Brain microvascular endothelial cell (primary cell): Measurements from ENCODE around the gene SRCAP.

ENCODE experiments used
- DNase-seq: peaks from one replicate; pipeline ENCODE4 v3.0.0-alpha.2; 2020
- H3K27ac ChIP-seq: fragments of 250-450 bp; sonication (Bioruptor Pico); 2 replicates; pipeline ENCODE4 v1.5.1; 2020; ENCODE audit warnings: mild to moderate bottlenecking, moderate library complexity
- H3K27me3 ChIP-seq: fragments of 250-450 bp; sonication (Bioruptor Pico); replicated peaks from 2 replicates; pipeline ENCODE4 v1.5.1; 2020; ENCODE audit warnings: mild to moderate bottlenecking
- H3K36me3 ChIP-seq: fragments of 250-450 bp; sonication (Bioruptor Pico); replicated peaks from 2 replicates; pipeline ENCODE4 v1.5.1; 2020; ENCODE audit warnings: mild to moderate bottlenecking
- H3K4me3 ChIP-seq: 2 replicates; pipeline ENCODE4 v1.5.1; 2011; ENCODE audit warnings: low read depth, mild to moderate bottlenecking, control low read depth, low read length, moderate library complexity
- CTCF ChIP-seq: IDR thresholded peaks from 2 replicates; pipeline ENCODE4 v1.5.1; 2011; ENCODE audit warnings: low read depth, mild to moderate bottlenecking, moderate library complexity, low read length, control low read depth, inconsistent platforms; ENCODE audit errors: missing control alignments
- in situ Hi-C: cut with HindIII; loops from 2 replicates; pipeline ENCODE4 v1.10.0; 2017; ENCODE audit warnings: low sequenced_read_pairs, low pct_ligation_motif_present

Gene SRCAP

GRCh38 chr16:30737794-30738648 lies 39.0 kb downstream of the SRCAP start:
- no peak for TF ChIP-seq CTCF
- H3K36me3 ChIP-seq: peaks cover 81% of the 10 kb centered on the region
- no peak for DNase-seq
- H3K4me3 ChIP-seq: no peak overlapping the region
- in situ Hi-C loops: no loop called here
- H3K27me3 ChIP-seq: no peaks in the 10 kb centered on the region
- H3K27ac ChIP-seq: no peak overlapping the region

DNA sequence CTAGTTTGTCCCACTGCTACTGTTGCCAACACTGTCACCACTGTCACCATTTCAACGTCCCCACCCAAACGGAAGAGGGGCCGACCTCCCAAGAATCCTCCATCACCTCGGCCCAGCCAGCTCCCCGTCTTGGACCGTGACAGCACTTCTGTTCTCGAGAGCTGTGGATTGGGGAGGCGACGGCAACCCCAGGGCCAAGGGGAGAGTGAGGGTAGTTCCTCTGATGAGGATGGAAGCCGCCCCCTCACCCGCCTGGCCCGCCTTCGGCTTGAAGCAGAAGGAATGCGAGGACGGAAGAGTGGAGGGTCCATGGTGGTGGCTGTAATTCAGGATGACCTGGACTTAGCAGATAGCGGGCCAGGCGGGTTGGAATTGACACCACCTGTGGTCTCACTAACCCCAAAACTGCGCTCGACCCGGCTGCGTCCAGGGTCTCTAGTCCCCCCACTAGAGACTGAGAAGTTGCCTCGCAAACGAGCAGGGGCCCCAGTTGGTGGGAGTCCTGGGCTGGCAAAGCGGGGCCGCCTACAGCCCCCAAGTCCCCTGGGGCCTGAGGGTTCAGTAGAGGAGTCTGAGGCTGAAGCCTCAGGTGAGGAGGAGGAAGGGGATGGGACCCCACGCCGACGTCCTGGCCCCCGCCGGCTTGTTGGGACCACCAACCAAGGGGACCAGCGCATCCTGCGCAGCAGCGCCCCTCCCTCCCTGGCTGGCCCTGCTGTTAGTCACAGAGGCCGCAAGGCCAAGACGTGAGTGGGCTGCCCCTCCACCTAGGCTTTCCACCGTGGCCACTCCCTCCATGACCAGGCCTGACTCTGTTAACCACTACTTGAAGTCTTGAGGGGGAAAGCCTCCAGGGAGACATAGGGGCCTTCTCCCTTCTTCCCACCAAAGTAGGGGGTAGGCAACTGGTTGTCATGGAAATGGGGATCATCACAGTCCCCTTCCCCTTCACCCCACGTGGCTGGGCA lies 40.3 kb downstream of the SRCAP start:
- no peaks in the 10 kb centered on the region for H3K27me3 ChIP-seq
- peaks cover 79% of the 10 kb centered on the region for H3K36me3 ChIP-seq
- in situ Hi-C loops: no loop called here
- DNase-seq: no peak
- H3K4me3 ChIP-seq: no peak overlapping the region
- no peak overlapping the region for H3K27ac ChIP-seq
- TF ChIP-seq CTCF: no peak

GRCh38 chr16:30740364-30741251 lies 41.6 kb downstream of the SRCAP start:
- no peak overlapping the region for H3K4me3 ChIP-seq
- in situ Hi-C loops: no loop called here
- H3K27ac ChIP-seq: peak overlapping the region; percentile 71
- TF ChIP-seq CTCF: no peak
- no peaks in the 10 kb centered on the region for H3K27me3 ChIP-seq
- peaks cover 78% of the 10 kb centered on the region for H3K36me3 ChIP-seq
- DNase-seq: peak; percentile 35

DNA sequence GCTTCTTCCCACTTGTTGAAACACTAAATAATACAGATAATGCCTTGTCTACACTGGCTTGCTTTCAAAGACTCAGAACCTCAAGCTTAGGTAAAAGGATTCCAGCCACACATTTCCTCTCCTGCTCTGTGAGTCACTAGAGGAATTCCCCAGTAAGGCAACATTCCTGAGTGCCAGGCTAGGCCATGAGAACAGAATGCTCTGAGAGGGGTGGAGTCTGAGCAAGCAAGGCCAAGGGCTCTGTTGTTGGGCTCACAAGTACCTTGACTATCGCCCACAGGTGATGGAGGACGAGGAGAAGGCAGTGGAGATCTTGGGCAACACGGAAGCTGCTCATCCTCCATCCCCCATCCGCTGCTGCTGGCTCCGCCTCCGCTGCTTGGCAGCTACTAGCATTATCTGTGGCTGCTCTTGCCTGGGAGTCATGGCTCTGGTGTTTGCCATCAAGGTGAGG lies 42.5 kb downstream of the SRCAP start:
- TF ChIP-seq CTCF: no peak
- peak; percentile 81 for DNase-seq
- in situ Hi-C loops: no loop called here
- peaks cover 70% of the 10 kb centered on the region for H3K36me3 ChIP-seq
- H3K27me3 ChIP-seq: no peaks in the 10 kb centered on the region
- H3K4me3 ChIP-seq: no peak overlapping the region
- H3K27ac ChIP-seq: peak overlapping the region; percentile 71

DNA sequence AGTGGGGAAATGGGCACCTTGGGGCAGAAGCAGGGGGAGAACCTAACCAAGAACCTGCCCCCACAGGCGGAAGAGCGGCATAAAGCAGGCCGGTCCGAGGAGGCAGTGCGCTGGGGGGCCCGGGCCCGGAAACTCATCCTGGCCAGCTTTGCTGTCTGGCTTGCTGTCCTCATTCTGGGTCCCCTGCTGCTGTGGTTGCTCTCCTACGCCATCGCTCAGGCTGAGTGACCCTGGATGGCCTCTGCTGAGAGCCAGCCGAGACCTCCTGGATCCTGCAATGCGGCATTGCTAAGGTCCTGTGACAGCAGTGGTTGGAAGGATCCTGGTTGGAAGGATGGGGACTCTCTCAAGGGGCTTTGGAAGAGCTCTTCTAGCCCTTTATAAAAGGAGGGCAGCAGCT lies 44.7 kb downstream of the SRCAP start:
- in situ Hi-C loops: no loop called here

More for the DNA sequence above, 44.7 kb downstream of the SRCAP start:
- no peak overlapping the region for H3K27ac ChIP-seq
- DNase-seq: no peak
- peaks cover 47% of the 10 kb centered on the region for H3K36me3 ChIP-seq
- H3K27me3 ChIP-seq: no peaks in the 10 kb centered on the region
- H3K4me3 ChIP-seq: no peak overlapping the region
- TF ChIP-seq CTCF: no peak
